Muscle layer of colon (tissue), 2 donors: ENCODE data around the gene CPSF2.
"Not testable (repeated sequence)": the region's sequence is repeated elsewhere in the genome, so short reads cannot be mapped to it uniquely, and the experiment has no call there.

Source experiments
- H3K27ac ChIP-seq: one replicate; pipeline ENCODE4 v1.7.0; 2013; ENCODE audit warnings: low read depth, mild to moderate bottlenecking, low read length, moderate library complexity
- H3K27me3 ChIP-seq, 2 donors: one replicate each; pipeline ENCODE4 v1.7.0; 2013; ENCODE audit warnings: low read length in 2 of 2, mild to moderate bottlenecking in 2 of 2; ENCODE audit not compliant: insufficient read depth in 2 of 2, control insufficient read depth in 1 of 2
- H3K36me3 ChIP-seq: one replicate; pipeline ENCODE4 v1.7.0; 2013; ENCODE audit warnings: mild to moderate bottlenecking, low read length; ENCODE audit not compliant: insufficient read depth
- H3K4me1 ChIP-seq: one replicate; pipeline ENCODE4 v1.7.0; 2013; ENCODE audit warnings: mild to moderate bottlenecking, low read length; ENCODE audit not compliant: insufficient read depth
- H3K4me3 ChIP-seq, 2 donors: one replicate each; pipeline ENCODE4 v1.7.0; 2013; ENCODE audit warnings: low read length in 2 of 2, low read depth in 1 of 2, mild to moderate bottlenecking in 1 of 2, moderate library complexity in 1 of 2
- H3K9ac ChIP-seq: one replicate; pipeline ENCODE4 v1.7.0; 2013; ENCODE audit warnings: low read length
- H3K9me3 ChIP-seq: one replicate; pipeline ENCODE4 v1.7.0; 2013; ENCODE audit warnings: mild to moderate bottlenecking, low read length
- donor health status: abdominal sarcoma.
- donor health status: Adenocarcinoma of cecum.

The CPSF2 gene

DNA sequence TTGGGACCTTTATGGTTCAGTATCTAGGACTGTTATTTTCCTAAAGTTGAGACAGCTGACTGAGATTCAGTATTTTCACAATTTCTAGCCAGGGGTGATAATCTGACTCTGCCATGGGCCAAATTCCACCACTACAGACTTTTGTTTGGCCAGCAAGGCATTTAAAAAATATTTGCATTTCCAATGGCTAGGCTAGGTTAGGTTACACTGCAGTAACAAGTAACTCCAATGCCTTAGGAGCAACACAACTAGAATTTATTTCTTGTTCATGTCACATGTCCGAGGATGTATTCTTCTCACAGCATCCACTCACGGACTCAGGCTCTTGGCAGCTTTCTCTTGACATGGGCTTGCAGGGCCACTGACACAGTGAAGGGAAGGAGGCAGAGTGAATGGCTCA, 83.0 kb downstream of the CPSF2 start:
- no peaks in the 10 kb centered on the region for H3K9me3 ChIP-seq
- no peak overlapping the region for H3K4me3 ChIP-seq
- H3K9ac ChIP-seq, result no peak overlapping the region
- H3K4me1 ChIP-seq, result peaks cover 3% of the 10 kb centered on the region
- no peaks in the 10 kb centered on the region for H3K27me3 ChIP-seq
- no peak overlapping the region for H3K27ac ChIP-seq
- no peaks in the 10 kb centered on the region for H3K36me3 ChIP-seq

DNA sequence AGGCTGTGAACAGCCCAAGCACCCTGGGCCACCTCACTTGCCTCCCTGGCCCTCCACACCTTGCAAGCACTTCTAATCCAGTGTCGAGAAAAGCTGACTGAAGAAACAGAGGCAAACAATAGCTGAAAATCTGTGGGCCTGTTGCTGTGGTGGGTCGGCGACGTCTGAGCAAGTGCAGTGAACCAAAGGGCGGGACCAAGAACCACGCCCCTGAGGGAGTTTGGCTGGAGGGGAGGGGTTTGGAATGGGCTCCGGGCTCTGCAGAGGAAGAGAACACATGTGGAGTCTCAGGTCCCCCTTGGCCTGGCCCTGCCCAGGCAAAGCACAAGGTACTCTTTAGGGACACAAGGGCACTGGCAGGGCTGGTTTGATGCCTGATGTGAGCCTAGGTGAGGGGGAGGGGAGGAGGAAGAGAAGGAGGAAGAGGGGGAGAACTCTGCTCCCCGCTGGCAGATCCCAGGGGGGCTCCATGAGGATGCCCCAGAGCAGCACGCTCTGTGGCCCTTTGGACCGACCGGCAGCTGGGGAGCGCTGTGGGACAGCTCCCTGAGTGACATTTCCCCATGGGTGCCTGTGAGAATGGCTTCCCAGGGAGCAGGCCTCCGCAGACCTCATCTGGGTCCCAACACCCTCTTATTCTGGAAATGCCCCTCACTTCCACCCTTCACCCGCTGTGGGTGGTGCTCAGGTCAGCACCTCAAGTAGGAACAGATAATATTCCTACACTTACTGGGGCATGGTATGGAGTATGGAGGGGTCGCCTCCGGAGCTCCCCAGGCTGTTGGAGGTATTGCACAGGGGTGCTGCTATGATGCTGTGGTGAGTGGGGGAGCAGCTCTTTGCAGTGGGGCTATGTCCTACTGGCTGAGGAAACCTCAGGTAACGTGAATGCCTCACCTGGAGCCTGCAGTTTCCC, 85.5 kb downstream of the CPSF2 start:
- Histone ChIP-seq H3K27ac (no peak overlapping the region), H3K4me3 (no peak overlapping the region), H3K9me3 (no peaks in the 10 kb centered on the region), H3K36me3 (no peaks in the 10 kb centered on the region), H3K4me1 (peaks cover 3% of the 10 kb centered on the region), H3K27me3 (no peaks in the 10 kb centered on the region), H3K9ac (no peak overlapping the region)

DNA sequence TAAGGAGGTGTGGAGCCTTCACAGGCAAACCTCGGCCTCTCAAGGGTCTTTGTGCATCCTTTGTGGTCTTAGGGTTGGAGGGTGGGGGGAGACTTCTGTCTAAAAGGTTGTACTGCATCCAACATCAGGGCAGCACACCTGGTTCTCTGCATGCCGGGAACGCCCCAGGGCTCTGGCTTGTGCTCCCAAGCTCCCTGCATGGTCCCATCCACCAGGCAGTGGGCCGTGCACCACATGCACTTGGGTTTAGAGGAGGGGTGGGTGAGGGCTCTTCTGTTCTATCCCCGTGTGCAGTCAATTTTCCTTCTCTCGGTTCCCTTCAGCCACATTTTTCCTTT, 86.1 kb downstream of the CPSF2 start:
- no peak overlapping the region for H3K9ac ChIP-seq
- no peak overlapping the region for H3K27ac ChIP-seq
- H3K4me1 ChIP-seq, result peaks cover 3% of the 10 kb centered on the region
- no peaks in the 10 kb centered on the region for H3K36me3 ChIP-seq
- no peaks in the 10 kb centered on the region for H3K9me3 ChIP-seq
- no peak overlapping the region for H3K4me3 ChIP-seq
- no peaks in the 10 kb centered on the region for H3K27me3 ChIP-seq

DNA sequence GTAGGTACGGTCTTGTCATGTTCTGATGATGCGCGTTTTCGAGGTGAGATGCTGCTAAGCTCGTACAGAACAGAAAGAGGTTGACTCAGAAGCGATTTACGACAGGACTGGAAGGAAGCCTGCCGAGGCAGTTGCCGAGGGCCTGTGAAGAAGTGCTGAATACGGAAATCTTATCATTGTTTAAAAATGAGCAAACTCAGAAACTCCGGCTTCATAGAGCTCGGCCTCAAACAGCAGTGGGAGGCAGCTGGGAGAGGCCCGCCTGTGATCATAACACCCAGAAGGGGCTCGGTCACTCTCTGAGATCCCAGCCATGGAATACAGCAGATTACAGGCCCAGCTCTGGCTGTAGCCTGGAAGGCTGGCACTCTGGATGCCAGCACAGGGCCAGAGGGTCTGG, 87.4 kb downstream of the CPSF2 start:
- Histone ChIP-seq H3K4me1 (peaks cover 3% of the 10 kb centered on the region), H3K27ac (no peak overlapping the region), H3K36me3 (no peaks in the 10 kb centered on the region), H3K4me3 (no peak overlapping the region), H3K27me3 (no peaks in the 10 kb centered on the region), H3K9ac (no peak overlapping the region), H3K9me3 (no peaks in the 10 kb centered on the region)

DNA sequence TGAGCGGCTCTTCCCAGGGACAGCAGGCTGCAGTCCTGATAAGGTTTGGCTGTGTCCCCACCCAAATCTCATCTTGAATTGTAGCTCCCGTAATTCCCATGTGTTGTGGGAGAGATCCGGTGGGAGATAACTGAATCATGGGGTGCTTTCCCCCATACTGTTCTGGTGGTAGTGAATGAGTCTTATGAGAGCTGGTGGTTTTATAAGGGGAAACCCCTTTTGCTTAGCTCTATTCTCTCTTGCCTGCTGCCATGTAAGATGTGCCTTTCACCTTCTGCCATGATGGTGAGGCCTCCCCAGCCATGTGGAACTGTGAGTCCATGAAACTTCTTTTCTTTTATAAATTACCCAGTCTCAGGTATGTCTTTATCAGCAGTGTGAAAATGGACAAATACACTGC, 91.4 kb downstream of the CPSF2 start:
- not testable (repeated sequence) for H3K4me1 ChIP-seq, H3K27me3 ChIP-seq, H3K9ac ChIP-seq, H3K4me3 ChIP-seq, H3K36me3 ChIP-seq, H3K9me3 ChIP-seq, H3K27ac ChIP-seq

DNA sequence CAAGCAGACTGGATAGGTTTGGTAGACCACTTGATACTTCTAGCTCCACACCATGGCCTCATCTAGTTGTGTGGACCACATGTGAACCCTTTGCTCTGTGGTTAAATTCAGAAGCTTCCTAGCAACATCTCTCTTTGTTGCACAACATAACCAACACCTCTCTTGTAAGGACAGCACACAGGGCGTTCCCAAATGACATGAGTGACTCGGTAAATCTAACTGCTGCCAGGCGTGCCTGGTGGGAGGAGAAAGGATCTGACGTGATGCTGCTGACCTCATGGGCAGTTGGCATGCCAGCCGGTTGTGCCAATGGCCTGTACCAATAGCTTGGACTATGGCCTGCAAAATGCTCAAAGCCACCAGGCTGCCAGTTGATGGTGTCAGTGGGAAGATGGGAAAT, 93.8 kb downstream of the CPSF2 start:
- no peaks in the 10 kb centered on the region for H3K9me3 ChIP-seq
- H3K27me3 ChIP-seq, result no peaks in the 10 kb centered on the region
- no peaks in the 10 kb centered on the region for H3K36me3 ChIP-seq
- H3K4me1 ChIP-seq, result no peaks in the 10 kb centered on the region
- H3K9ac ChIP-seq, result no peak overlapping the region
- H3K4me3 ChIP-seq, result no peak overlapping the region
- H3K27ac ChIP-seq, result no peak overlapping the region

DNA sequence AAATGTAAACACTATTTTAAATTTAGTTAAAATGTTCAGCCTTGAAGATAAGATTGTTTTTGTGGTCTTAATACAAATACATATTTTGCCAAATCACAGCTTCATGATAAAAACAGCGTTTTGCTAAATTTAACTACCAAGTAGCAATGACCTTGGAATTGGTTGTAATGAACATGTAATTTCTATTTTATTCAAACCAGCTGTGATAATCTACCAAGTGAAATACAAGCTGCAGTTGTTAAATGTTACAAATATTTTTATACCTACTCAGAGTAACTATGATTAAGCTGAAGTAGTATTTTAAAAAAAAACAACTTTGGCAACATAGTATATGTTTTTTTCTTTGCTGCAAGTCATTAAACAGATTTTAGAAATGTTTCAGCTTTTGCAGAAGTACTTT, 96.2 kb downstream of the CPSF2 start:
- Histone ChIP-seq H3K9ac (no peak overlapping the region), H3K4me1 (no peaks in the 10 kb centered on the region), H3K27me3 (no peaks in the 10 kb centered on the region), H3K9me3 (no peaks in the 10 kb centered on the region), H3K27ac (no peak overlapping the region), H3K36me3 (no peaks in the 10 kb centered on the region), H3K4me3 (no peak overlapping the region)
